GM21360 (cell line): Measurements from ENCODE around the gene UGGT2.
"Not testable (repeated sequence)": the region's sequence is repeated elsewhere in the genome, so short reads cannot be mapped to it uniquely, and the experiment has no call there.

Experiments
- ATAC-seq: cut with Tn5 transposase; IDR thresholded peaks from one replicate; pipeline ENCODE4 v1.9.1; 2021; ENCODE audit warnings: mild to moderate bottlenecking, moderate library complexity; ENCODE audit not compliant: unreplicated experiment

The UGGT2 gene

GRCh38 chr13:96051946-96052345, 1.3 kb downstream of the UGGT2 start:
- not testable (repeated sequence) for ATAC-seq

GRCh38 chr13:96051491-96051890, 1.7 kb downstream of the UGGT2 start:
- not testable (repeated sequence) for ATAC-seq

GRCh38 chr13:96050955-96051354, 2.2 kb downstream of the UGGT2 start:
- ATAC-seq: not testable (repeated sequence)

GRCh38 chr13:96046449-96047126, 6.6 kb downstream of the UGGT2 start:
- ATAC-seq: not testable (repeated sequence)

GRCh38 chr13:96044238-96044637, 9.0 kb downstream of the UGGT2 start:
- no peak for ATAC-seq

- no peak for ATAC-seq
Measured at GRCh38 chr13:96041326-96042110, 11.7 kb downstream of the UGGT2 start.

GRCh38 chr13:96036515-96036914, 16.7 kb downstream of the UGGT2 start:
- ATAC-seq: no peak

- no peak for ATAC-seq
Measured at GRCh38 chr13:96034662-96035061, 18.5 kb downstream of the UGGT2 start.

- no peak for ATAC-seq
Measured at GRCh38 chr13:96033220-96034015, 19.8 kb downstream of the UGGT2 start.

GRCh38 chr13:96032717-96033116, 20.5 kb downstream of the UGGT2 start:
- no peak for ATAC-seq

GRCh38 chr13:96029002-96029401, 24.2 kb downstream of the UGGT2 start:
- ATAC-seq: no peak

GRCh38 chr13:96027496-96027895, 25.7 kb downstream of the UGGT2 start:
- no peak for ATAC-seq

GRCh38 chr13:96025283-96025682, 27.9 kb downstream of the UGGT2 start:
- no peak for ATAC-seq

- ATAC-seq: no peak
Measured at GRCh38 chr13:96020931-96021330, 32.3 kb downstream of the UGGT2 start.

- peak; percentile 95 for ATAC-seq
Measured at GRCh38 chr13:96020155-96020575, 33.0 kb downstream of the UGGT2 start.

- no peak for ATAC-seq
Measured at GRCh38 chr13:96018135-96018534, 35.1 kb downstream of the UGGT2 start.

- no peak for ATAC-seq
Measured at GRCh38 chr13:96011291-96011872, 41.8 kb downstream of the UGGT2 start.

GRCh38 chr13:96003304-96003703, 49.9 kb downstream of the UGGT2 start:
- ATAC-seq: no peak

- no peak for ATAC-seq
Measured at GRCh38 chr13:96002322-96003131, 50.7 kb downstream of the UGGT2 start.

GRCh38 chr13:96000069-96000468, 53.1 kb downstream of the UGGT2 start:
- ATAC-seq: no peak
